DMS 273 (cell line): Measurements from ENCODE around the gene MYO16.

ENCODE experiments used
- DNase-seq: peaks from one replicate; lab custom pipeline; 2025; ENCODE audit not compliant: unreplicated experiment; lab: John Stamatoyannopoulos, UW

The MYO16 gene

DNA sequence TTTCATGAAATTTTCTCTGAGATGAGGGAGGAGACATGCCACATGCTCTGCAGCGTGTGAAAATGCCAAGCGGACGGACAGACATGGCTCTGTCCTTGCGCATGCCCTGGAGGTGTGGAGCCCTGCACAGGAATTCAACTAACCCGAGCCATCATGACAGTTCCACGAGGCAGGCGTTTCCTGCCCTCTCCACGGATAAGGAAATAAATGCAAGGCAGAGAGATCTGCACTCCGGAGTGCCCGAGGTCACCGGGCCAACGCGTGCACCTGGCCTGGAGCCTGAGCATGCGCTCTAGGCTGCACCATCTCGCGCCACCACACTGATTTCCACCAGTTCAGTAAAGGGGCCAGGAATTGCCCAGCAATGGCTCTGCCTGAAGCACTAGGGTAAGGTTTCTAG lies 298.2 kb downstream of the MYO16 start:
- no peak for DNase-seq

DNA sequence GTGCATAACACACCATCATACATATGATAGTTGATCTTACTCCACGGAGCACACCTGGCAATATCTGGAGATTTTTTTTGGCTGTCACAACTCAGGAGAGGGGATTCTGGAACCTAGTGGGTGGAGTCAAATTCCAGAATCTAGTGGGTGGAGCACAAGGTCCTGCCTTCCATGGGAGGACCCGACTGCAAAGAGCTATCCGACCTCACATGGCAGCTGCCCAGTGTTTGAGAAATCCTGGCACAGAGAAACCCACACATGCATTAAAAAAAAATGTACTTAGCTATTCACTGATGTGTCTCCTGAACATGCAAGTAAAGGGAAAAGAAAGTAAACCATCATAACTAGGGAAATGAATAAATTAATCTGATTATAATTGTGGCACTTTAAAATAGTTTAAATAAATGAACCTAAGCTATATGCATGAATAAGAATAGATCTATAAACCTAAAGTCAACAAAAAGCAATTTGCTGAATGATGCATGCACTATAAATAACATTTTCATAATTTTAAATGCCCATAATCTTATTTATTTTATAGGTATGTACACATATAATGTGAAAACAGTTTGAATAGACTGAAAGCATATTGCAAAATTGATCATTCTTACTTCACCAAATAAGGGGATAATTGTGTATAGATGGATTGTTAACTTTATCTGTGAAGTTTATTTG lies 300.3 kb downstream of the MYO16 start:
- DNase-seq: peak; percentile 3

- DNase-seq: no peak
Measured at GRCh38 chr13:108932196-108932595, 302.8 kb downstream of the MYO16 start.

DNA sequence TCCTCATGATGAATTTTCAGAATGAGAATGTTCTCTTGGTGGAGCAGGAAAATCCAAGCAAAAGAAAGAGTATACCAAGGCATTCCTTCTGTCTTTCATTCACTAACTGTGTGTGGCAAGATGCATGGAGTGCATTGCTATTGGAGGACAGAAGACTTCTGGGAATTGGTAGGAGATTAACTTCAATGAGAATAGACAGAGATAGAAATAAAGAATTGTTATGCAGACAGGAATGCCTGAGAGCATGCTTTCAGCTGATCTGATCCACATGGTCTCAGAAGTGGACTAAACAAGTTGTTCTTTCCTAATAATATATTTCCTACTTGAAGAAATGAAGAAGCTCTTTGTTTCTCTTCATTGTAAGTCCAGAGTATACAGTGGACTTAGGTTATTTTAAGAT lies 303.6 kb downstream of the MYO16 start:
- DNase-seq: no peak

DNA sequence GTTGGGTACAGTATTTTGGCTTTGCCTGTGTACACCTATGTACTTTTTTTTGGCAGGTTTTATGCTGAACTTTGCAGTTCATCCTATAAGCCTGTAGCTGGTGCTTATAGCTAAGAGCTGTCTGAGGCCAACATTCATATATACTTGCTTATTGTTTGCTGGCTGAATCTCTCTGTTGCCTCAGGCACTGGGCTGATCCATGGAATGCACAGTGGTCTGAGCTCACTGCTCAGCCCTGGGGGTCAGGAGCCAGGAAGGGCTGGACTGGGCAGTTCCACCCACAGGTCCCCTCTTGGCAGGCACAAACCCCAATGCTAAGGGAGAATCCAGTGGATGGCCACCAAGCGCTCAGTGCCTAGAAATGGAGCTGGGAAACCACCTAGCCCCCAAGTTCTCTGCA lies 308.7 kb downstream of the MYO16 start:
- DNase-seq: no peak

GRCh38 chr13:108940121-108940520 lies 310.7 kb downstream of the MYO16 start:
- DNase-seq: no peak

GRCh38 chr13:108943842-108944241 lies 314.4 kb downstream of the MYO16 start:
- no peak for DNase-seq

GRCh38 chr13:108944760-108945159 lies 315.3 kb downstream of the MYO16 start:
- no peak for DNase-seq

- no peak for DNase-seq
Measured at GRCh38 chr13:108947551-108948030, 318.2 kb downstream of the MYO16 start.

GRCh38 chr13:108948251-108948671 lies 318.9 kb downstream of the MYO16 start:
- DNase-seq: no peak

GRCh38 chr13:108950333-108951010 lies 321.1 kb downstream of the MYO16 start:
- DNase-seq: no peak

GRCh38 chr13:108955741-108956140 lies 326.3 kb downstream of the MYO16 start:
- no peak for DNase-seq

GRCh38 chr13:108957369-108958012 lies 328.1 kb downstream of the MYO16 start:
- DNase-seq: no peak

DNA sequence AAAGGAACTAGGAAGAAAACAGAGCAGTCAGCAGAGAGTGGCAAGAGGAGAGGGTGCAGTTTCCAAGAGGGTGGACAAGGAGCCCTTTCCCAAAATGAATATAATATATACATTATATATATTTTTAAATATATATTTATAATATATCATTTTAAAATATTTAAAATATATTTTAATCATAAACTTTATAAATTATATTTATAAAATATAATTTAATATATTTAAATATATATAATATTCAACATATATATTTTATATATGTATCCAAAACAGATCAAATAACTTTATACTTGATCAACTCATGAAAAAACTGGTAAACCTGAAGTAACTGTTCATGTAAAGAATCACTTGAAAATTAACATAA lies 328.6 kb downstream of the MYO16 start:
- DNase-seq: no peak

DNA sequence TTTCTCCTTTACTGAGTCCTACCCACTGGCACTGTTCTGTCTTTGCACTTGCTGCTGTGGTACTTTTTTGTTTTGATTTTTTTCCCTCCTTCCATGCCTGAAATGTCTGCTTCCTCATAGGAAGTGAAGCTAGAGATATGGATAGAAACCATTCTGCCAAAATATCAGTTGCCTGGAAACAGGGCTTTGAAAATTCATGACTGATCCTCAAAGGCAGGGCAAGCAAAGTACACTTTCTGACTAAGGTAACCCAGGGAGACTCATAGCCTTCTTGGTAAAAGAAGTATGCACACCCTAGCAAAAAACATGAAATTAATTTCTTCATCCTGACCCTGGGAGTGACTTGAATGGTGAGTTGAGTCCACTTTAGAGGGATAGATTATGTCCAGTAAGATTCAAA lies 329.8 kb downstream of the MYO16 start:
- DNase-seq: no peak

GRCh38 chr13:108960006-108960405 lies 330.6 kb downstream of the MYO16 start:
- no peak for DNase-seq

GRCh38 chr13:108961542-108962125 lies 332.2 kb downstream of the MYO16 start:
- DNase-seq: peak; percentile 67

DNA sequence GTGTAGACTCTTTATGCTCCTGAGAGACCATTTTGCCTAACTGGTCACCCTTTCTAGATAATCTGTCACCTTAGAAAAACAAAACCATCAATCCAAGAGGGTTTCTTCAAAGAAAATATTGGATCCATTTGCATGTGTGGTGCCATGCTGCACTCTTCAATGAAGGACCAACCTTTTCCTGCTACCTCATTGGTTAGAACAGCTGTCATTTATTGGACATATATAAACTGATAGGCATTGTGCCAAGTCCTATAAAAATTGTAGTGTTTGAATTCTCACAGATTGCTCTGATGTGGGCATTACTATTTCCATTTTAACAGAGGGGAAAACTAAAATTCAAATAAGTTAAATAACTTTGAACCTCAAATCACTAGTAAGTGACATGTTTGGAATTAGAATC lies 333.2 kb downstream of the MYO16 start:
- DNase-seq: peak; percentile 32

- no peak for DNase-seq
Measured at GRCh38 chr13:108963276-108963810, 333.9 kb downstream of the MYO16 start.

- DNase-seq: no peak
Measured at GRCh38 chr13:108963846-108964600, 334.6 kb downstream of the MYO16 start.

- DNase-seq: no peak
Measured at GRCh38 chr13:108964606-108965005, 335.2 kb downstream of the MYO16 start.
